ENCODE data around the gene SLC28A1. TPM values are rescaled to one million over a fixed set of nuclear protein-coding genes. Genes with fewer than 3 reads are reported as not detected.

The SLC28A1 gene
- total and polyA plus RNA-seq, 4 donors = 0.09 to 39.7 (median 18.3) TPM

- DNase-seq (ENCODE audit: low spot score) = no peak
- Histone ChIP-seq H3K36me3 (ENCODE audit: control insufficient read depth in 4 of 4, insufficient read depth in 3 of 4, low read depth in 1 of 4, low read length in 3 of 4) (no peaks in the 10 kb centered on the region), H3K9ac (ENCODE audit: low read depth in 1 of 2, low read length in 2 of 2) (no peak overlapping the region), H3K4me1 (ENCODE audit: control insufficient read depth in 4 of 4, insufficient read depth in 4 of 4, low read length in 3 of 4) (peaks cover 0 to 12% (median 6%) of the 10 kb centered on the region in 4 donors), H3K27ac (ENCODE audit: low read depth in 1 of 2, low read length in 2 of 2) (no peak overlapping the region), H3K27me3 (ENCODE audit: control insufficient read depth in 4 of 4, insufficient read depth in 4 of 4, low read length in 3 of 4) (no peaks in the 10 kb centered on the region), H3K9me3 (ENCODE audit: control insufficient read depth in 4 of 4, low read length in 3 of 4) (no peaks in the 10 kb centered on the region), H3K4me3 (ENCODE audit: low read depth in 1 of 3, low read length in 3 of 3) (no peak overlapping the region)
- no peak for TF ChIP-seq ZBTB33 (IDR thresholded peaks at IDR 0.05)
- TF ChIP-seq ATF3 (IDR thresholded peaks at IDR 0.05) = no peak
- no peak for TF ChIP-seq FOXA2 (IDR thresholded peaks at IDR 0.05)
- TF ChIP-seq NR2F2 (IDR thresholded peaks at IDR 0.05) = no peak
- no peak for TF ChIP-seq SP1 (IDR thresholded peaks at IDR 0.05)
- no peak for TF ChIP-seq TAF1 (conservative IDR thresholded peaks at IDR 0.05)
- TF ChIP-seq, protein P1, sequence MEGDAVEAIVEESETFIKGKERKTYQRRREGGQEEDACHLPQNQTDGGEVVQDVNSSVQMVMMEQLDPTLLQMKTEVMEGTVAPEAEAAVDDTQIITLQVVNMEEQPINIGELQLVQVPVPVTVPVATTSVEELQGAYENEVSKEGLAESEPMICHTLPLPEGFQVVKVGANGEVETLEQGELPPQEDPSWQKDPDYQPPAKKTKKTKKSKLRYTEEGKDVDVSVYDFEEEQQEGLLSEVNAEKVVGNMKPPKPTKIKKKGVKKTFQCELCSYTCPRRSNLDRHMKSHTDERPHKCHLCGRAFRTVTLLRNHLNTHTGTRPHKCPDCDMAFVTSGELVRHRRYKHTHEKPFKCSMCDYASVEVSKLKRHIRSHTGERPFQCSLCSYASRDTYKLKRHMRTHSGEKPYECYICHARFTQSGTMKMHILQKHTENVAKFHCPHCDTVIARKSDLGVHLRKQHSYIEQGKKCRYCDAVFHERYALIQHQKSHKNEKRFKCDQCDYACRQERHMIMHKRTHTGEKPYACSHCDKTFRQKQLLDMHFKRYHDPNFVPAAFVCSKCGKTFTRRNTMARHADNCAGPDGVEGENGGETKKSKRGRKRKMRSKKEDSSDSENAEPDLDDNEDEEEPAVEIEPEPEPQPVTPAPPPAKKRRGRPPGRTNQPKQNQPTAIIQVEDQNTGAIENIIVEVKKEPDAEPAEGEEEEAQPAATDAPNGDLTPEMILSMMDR (IDR thresholded peaks at IDR 0.05; ENCODE audit: low read depth, low read length, missing input control) = no peak
- TF ChIP-seq, protein P2, sequence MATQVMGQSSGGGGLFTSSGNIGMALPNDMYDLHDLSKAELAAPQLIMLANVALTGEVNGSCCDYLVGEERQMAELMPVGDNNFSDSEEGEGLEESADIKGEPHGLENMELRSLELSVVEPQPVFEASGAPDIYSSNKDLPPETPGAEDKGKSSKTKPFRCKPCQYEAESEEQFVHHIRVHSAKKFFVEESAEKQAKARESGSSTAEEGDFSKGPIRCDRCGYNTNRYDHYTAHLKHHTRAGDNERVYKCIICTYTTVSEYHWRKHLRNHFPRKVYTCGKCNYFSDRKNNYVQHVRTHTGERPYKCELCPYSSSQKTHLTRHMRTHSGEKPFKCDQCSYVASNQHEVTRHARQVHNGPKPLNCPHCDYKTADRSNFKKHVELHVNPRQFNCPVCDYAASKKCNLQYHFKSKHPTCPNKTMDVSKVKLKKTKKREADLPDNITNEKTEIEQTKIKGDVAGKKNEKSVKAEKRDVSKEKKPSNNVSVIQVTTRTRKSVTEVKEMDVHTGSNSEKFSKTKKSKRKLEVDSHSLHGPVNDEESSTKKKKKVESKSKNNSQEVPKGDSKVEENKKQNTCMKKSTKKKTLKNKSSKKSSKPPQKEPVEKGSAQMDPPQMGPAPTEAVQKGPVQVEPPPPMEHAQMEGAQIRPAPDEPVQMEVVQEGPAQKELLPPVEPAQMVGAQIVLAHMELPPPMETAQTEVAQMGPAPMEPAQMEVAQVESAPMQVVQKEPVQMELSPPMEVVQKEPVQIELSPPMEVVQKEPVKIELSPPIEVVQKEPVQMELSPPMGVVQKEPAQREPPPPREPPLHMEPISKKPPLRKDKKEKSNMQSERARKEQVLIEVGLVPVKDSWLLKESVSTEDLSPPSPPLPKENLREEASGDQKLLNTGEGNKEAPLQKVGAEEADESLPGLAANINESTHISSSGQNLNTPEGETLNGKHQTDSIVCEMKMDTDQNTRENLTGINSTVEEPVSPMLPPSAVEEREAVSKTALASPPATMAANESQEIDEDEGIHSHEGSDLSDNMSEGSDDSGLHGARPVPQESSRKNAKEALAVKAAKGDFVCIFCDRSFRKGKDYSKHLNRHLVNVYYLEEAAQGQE (IDR thresholded peaks at IDR 0.05) = no peak
- no peak for TF ChIP-seq EGR1 (IDR thresholded peaks at IDR 0.05; ENCODE audit: low read depth in 2 of 2)
- TF ChIP-seq FOXA1 (IDR thresholded peaks at IDR 0.05) = no peak
- no peak for TF ChIP-seq HNF4A (conservative IDR thresholded peaks at IDR 0.05)
- no peak for TF ChIP-seq JUND (IDR thresholded peaks at IDR 0.05)
- TF ChIP-seq RAD21 (IDR thresholded peaks at IDR 0.05) = no peak
- TF ChIP-seq RXRA (IDR thresholded peaks at IDR 0.05) = no peak
- TF ChIP-seq MAX (IDR thresholded peaks at IDR 0.05) = no peak
- no peak for TF ChIP-seq GABPA (IDR thresholded peaks at IDR 0.05 in 1 of 2, conservative IDR thresholded peaks at IDR 0.05 in 1 of 2)
- no peak for TF ChIP-seq YY1 (IDR thresholded peaks at IDR 0.05)
- TF ChIP-seq HNF4G (IDR thresholded peaks at IDR 0.05) = no peak
- 93% methylated on average over 3 of the region's 3 CpGs for WGBS
Measured at GRCh38 chr15:84880007-84880406, 4.5 kb upstream of the SLC28A1 start.
